Fibroblast of pulmonary artery (primary cell): Measurements from ENCODE around the gene GEMIN8.

ENCODE experiments used
- DNase-seq: peaks from one replicate; pipeline ENCODE4 v3.0.0-alpha.2; 2010; ENCODE audit warnings: low read depth
- H3K4me3 ChIP-seq: replicated peaks from 2 replicates; pipeline ENCODE4 v1.5.1; 2011; ENCODE audit warnings: low read depth, mild to moderate bottlenecking, control low read depth, low read length, moderate library complexity
- CTCF ChIP-seq: IDR thresholded peaks from 2 replicates; pipeline ENCODE4 v1.5.1; 2011; ENCODE audit warnings: mild to moderate bottlenecking, control low read depth, low read length, inconsistent platforms; ENCODE audit errors: missing control alignments

The GEMIN8 gene

GRCh38 chrX:14032406-14032805 is 2.7 kb upstream of the GEMIN8 start:
- TF ChIP-seq CTCF, result peak; percentile 43
- peak; percentile 69 for DNase-seq
- H3K4me3 ChIP-seq, result no peak overlapping the region

GRCh38 chrX:14030174-14030530 is 460 bp upstream of the GEMIN8 start:
- peak overlapping the region; percentile 66 for H3K4me3 ChIP-seq
- peak; percentile 27 for DNase-seq
- TF ChIP-seq CTCF, result no peak

GRCh38 chrX:14029039-14029424 is 660 bp downstream of the GEMIN8 start:
- peak overlapping the region; percentile 66 for H3K4me3 ChIP-seq
- TF ChIP-seq CTCF, result no peak
- no peak for DNase-seq

- TF ChIP-seq CTCF, result no peak
- no peak for DNase-seq
- peak overlapping the region; percentile 66 for H3K4me3 ChIP-seq
Observed at GRCh38 chrX:14028473-14028872, 1.2 kb downstream of the GEMIN8 start.

GRCh38 chrX:14027511-14028019 is 2.1 kb downstream of the GEMIN8 start:
- no peak overlapping the region for H3K4me3 ChIP-seq
- peak; percentile 58 for DNase-seq
- TF ChIP-seq CTCF, result no peak

GRCh38 chrX:14027036-14027435 is 2.7 kb downstream of the GEMIN8 start:
- no peak overlapping the region for H3K4me3 ChIP-seq
- DNase-seq, result peak; percentile 13
- no peak for TF ChIP-seq CTCF

- no peak overlapping the region for H3K4me3 ChIP-seq
- no peak for DNase-seq
- no peak for TF ChIP-seq CTCF
Observed at GRCh38 chrX:14026121-14026520, 3.6 kb downstream of the GEMIN8 start.
